NB4 (cell line): Measurements from ENCODE around the gene NISCH.

Experiments used
- DNase-seq: peaks from one replicate; pipeline ENCODE4 v3.0.0; 2010; ENCODE audit warnings: low read depth
- H3K4me3 ChIP-seq: one replicate; pipeline ENCODE4 v1.5.1; 2011; ENCODE audit warnings: mild to moderate bottlenecking, low read depth, low read length, moderate library complexity
- CTCF ChIP-seq: IDR thresholded peaks from one replicate; pipeline ENCODE4 v1.5.1; 2012; ENCODE audit warnings: low read depth, low read length
- MAX ChIP-seq: IDR thresholded peaks from 2 replicates; pipeline ENCODE4 v1.6.1; 2011; ENCODE audit warnings: low read depth, low read length
- MYC ChIP-seq: IDR thresholded peaks from 2 replicates; pipeline ENCODE4 v1.6.1; 2011; ENCODE audit warnings: low read depth, low read length
- POLR2A ChIP-seq: IDR thresholded peaks from 2 replicates; pipeline ENCODE4 v1.6.1; 2011; ENCODE audit warnings: mild to moderate bottlenecking; ENCODE audit not compliant: insufficient read length; ENCODE audit errors: extremely low read depth

Gene NISCH

GRCh38 chr3:52520141-52520667, 64.8 kb downstream of the NISCH start:
- H3K4me3 ChIP-seq, result no peak overlapping the region
- TF ChIP-seq POLR2A, result no peak
- no peak for TF ChIP-seq MYC
- TF ChIP-seq CTCF, result no peak
- TF ChIP-seq MAX, result no peak
- DNase-seq, result no peak

GRCh38 chr3:52520716-52521487, 65.5 kb downstream of the NISCH start:
- DNase-seq, result no peak
- TF ChIP-seq CTCF (no peak), MYC (no peak), POLR2A (no peak), MAX (no peak)
- H3K4me3 ChIP-seq, result no peak overlapping the region

- no peak overlapping the region for H3K4me3 ChIP-seq
- no peak for DNase-seq
- TF ChIP-seq POLR2A (no peak), CTCF (no peak), MAX (no peak), MYC (no peak)
Measured at GRCh38 chr3:52521488-52521824, 66.1 kb downstream of the NISCH start.

GRCh38 chr3:52521881-52522650, 66.7 kb downstream of the NISCH start:
- H3K4me3 ChIP-seq, result no peak overlapping the region
- TF ChIP-seq CTCF (no peak), MYC (no peak), MAX (no peak), POLR2A (no peak)
- DNase-seq, result no peak

- no peak for TF ChIP-seq POLR2A
- no peak for TF ChIP-seq MYC
- TF ChIP-seq CTCF, result no peak
- TF ChIP-seq MAX, result no peak
- DNase-seq, result no peak
- H3K4me3 ChIP-seq, result no peak overlapping the region
Measured at GRCh38 chr3:52522651-52523251, 67.3 kb downstream of the NISCH start.
